ENCODE data around the gene DGAT2. TPM values are rescaled to one million over a fixed set of nuclear protein-coding genes. Genes with fewer than 3 reads are reported as not detected.

DGAT2 gene
- total RNA-seq, 1 experiment from 2014 or later, result 1.6 TPM

GRCh38 chr11:75781831-75782230 lies 13.3 kb downstream of the DGAT2 start:
- TF ChIP-seq, protein P1, sequence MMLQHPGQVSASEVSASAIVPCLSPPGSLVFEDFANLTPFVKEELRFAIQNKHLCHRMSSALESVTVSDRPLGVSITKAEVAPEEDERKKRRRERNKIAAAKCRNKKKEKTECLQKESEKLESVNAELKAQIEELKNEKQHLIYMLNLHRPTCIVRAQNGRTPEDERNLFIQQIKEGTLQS (CRISPR knock-in tag; conservative IDR thresholded peaks at IDR 0.05), result no peak
- TF ChIP-seq IRF2 (CRISPR knock-in tag; IDR thresholded peaks at IDR 0.05; ENCODE audit: borderline replicate concordance, low read depth) (no peak), ZNF317 (CRISPR knock-in tag; IDR thresholded peaks at IDR 0.05; ENCODE audit: borderline replicate concordance, low read depth) (no peak), ELF4 (CRISPR knock-in tag; IDR thresholded peaks at IDR 0.05; ENCODE audit: low read depth) (no peak), ZNF512 (CRISPR knock-in tag; IDR thresholded peaks at IDR 0.05; ENCODE audit: borderline replicate concordance) (no peak)
- no peak overlapping the region for H3K27ac Mint-ChIP-seq
- H3K4me1 Mint-ChIP-seq, result no peaks in the 10 kb centered on the region
- POLR2A ChIA-PET, result no interaction called here
- no peak for ATAC-seq
- DNase-seq (ENCODE audit: low spot score), result no peak
- H3K9me3 Mint-ChIP-seq, result no peaks in the 10 kb centered on the region
- H3K36me3 Mint-ChIP-seq, result no peaks in the 10 kb centered on the region
- H3K27me3 Mint-ChIP-seq (ENCODE audit: low read depth), result no peaks in the 10 kb centered on the region; the same call in 1 of the 2 replicates
- CTCF ChIA-PET, result no interaction called here
- H3K4me3 Mint-ChIP-seq, result no peak overlapping the region

DNA sequence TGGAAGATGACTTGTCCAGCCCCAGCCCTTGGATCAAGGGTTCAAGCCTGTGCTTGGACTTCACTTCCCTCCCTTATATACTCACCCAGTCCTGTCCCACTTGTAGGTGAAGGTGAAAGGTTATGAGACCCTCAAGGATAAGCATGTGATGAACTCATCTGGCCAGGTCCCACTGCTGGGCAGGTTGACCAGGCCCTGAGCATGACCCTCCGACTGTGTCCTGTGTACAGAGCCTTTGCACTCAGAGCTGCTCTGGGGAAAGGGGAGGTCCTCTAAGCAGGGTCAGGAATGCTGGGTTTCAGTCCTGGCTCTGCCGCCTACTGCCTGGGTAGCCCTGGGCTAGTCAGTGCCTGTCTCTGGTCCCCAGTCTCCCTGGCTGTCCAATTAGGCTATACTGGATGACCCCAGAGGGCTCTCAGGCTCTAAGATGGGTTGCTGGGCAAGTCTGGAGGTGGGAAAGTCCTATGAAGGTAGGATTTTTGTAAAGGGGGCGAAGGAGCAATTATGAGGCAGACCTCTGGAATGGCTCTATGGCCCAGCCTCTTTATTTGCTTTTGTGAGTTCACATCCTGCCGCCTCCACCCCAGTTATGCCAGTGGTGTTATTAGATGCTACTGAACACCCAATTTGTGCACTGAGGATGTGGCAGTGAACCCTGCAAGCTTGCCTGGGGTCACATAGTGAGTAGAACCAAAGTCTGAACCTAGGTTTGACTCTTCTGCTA lies 14.1 kb downstream of the DGAT2 start:
- no peaks in the 10 kb centered on the region for H3K9me3 Mint-ChIP-seq
- DNase-seq (ENCODE audit: low spot score), result no peak
- no peak overlapping the region for H3K27ac Mint-ChIP-seq
- no peaks in the 10 kb centered on the region for H3K27me3 Mint-ChIP-seq (ENCODE audit: low read depth)
- ChIA-PET POLR2A (no interaction called here), CTCF (no interaction called here)
- ATAC-seq, result no peak
- H3K36me3 Mint-ChIP-seq, result no peaks in the 10 kb centered on the region
- no peak overlapping the region for H3K4me3 Mint-ChIP-seq
- no peaks in the 10 kb centered on the region for H3K4me1 Mint-ChIP-seq
- TF ChIP-seq JUN (CRISPR knock-in tag; IDR thresholded peaks at IDR 0.05) (no peak), HMGA2 (CRISPR knock-in tag; IDR thresholded peaks at IDR 0.05) (no peak), ZNF232 (CRISPR knock-in tag; IDR thresholded peaks at IDR 0.05) (no peak), FOXJ3 (CRISPR knock-in tag; IDR thresholded peaks at IDR 0.05; ENCODE audit: borderline replicate concordance) (no peak), STAT6 (CRISPR knock-in tag; conservative IDR thresholded peaks at IDR 0.05; ENCODE audit: low read depth) (no peak), ZNF317 (CRISPR knock-in tag; IDR thresholded peaks at IDR 0.05; ENCODE audit: borderline replicate concordance, low read depth) (no peak), ZNF671 (CRISPR knock-in tag; IDR thresholded peaks at IDR 0.05) (no peak), SMAD4 (CRISPR knock-in tag; IDR thresholded peaks at IDR 0.05) (no peak), TP53 (CRISPR knock-in tag; IDR thresholded peaks at IDR 0.05) (no peak), TEAD1 (CRISPR knock-in tag; IDR thresholded peaks at IDR 0.05) (no peak), GRHL2 (CRISPR knock-in tag; IDR thresholded peaks at IDR 0.05; ENCODE audit: insufficient replicate concordance, severe bottlenecking) (no peak), ATF1 (CRISPR knock-in tag; IDR thresholded peaks at IDR 0.05) (no peak), IRF1 (CRISPR knock-in tag; IDR thresholded peaks at IDR 0.05) (no peak), MAX (CRISPR knock-in tag; IDR thresholded peaks at IDR 0.05) (no peak)
- TF ChIP-seq, protein P2, sequence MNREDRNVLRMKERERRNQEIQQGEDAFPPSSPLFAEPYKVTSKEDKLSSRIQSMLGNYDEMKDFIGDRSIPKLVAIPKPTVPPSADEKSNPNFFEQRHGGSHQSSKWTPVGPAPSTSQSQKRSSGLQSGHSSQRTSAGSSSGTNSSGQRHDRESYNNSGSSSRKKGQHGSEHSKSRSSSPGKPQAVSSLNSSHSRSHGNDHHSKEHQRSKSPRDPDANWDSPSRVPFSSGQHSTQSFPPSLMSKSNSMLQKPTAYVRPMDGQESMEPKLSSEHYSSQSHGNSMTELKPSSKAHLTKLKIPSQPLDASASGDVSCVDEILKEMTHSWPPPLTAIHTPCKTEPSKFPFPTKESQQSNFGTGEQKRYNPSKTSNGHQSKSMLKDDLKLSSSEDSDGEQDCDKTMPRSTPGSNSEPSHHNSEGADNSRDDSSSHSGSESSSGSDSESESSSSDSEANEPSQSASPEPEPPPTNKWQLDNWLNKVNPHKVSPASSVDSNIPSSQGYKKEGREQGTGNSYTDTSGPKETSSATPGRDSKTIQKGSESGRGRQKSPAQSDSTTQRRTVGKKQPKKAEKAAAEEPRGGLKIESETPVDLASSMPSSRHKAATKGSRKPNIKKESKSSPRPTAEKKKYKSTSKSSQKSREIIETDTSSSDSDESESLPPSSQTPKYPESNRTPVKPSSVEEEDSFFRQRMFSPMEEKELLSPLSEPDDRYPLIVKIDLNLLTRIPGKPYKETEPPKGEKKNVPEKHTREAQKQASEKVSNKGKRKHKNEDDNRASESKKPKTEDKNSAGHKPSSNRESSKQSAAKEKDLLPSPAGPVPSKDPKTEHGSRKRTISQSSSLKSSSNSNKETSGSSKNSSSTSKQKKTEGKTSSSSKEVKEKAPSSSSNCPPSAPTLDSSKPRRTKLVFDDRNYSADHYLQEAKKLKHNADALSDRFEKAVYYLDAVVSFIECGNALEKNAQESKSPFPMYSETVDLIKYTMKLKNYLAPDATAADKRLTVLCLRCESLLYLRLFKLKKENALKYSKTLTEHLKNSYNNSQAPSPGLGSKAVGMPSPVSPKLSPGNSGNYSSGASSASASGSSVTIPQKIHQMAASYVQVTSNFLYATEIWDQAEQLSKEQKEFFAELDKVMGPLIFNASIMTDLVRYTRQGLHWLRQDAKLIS (CRISPR knock-in tag; IDR thresholded peaks at IDR 0.05; ENCODE audit: borderline replicate concordance), result no peak
- TF ChIP-seq, protein P3, sequence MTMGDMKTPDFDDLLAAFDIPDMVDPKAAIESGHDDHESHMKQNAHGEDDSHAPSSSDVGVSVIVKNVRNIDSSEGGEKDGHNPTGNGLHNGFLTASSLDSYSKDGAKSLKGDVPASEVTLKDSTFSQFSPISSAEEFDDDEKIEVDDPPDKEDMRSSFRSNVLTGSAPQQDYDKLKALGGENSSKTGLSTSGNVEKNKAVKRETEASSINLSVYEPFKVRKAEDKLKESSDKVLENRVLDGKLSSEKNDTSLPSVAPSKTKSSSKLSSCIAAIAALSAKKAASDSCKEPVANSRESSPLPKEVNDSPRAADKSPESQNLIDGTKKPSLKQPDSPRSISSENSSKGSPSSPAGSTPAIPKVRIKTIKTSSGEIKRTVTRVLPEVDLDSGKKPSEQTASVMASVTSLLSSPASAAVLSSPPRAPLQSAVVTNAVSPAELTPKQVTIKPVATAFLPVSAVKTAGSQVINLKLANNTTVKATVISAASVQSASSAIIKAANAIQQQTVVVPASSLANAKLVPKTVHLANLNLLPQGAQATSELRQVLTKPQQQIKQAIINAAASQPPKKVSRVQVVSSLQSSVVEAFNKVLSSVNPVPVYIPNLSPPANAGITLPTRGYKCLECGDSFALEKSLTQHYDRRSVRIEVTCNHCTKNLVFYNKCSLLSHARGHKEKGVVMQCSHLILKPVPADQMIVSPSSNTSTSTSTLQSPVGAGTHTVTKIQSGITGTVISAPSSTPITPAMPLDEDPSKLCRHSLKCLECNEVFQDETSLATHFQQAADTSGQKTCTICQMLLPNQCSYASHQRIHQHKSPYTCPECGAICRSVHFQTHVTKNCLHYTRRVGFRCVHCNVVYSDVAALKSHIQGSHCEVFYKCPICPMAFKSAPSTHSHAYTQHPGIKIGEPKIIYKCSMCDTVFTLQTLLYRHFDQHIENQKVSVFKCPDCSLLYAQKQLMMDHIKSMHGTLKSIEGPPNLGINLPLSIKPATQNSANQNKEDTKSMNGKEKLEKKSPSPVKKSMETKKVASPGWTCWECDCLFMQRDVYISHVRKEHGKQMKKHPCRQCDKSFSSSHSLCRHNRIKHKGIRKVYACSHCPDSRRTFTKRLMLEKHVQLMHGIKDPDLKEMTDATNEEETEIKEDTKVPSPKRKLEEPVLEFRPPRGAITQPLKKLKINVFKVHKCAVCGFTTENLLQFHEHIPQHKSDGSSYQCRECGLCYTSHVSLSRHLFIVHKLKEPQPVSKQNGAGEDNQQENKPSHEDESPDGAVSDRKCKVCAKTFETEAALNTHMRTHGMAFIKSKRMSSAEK (CRISPR knock-in tag; IDR thresholded peaks at IDR 0.05; ENCODE audit: borderline replicate concordance), result no peak

Data from WTC11 (cell line).